G401.6 (cell line): ENCODE measurements around the gene PRDM4.
"Not testable (repeated sequence)": the region's sequence is repeated elsewhere in the genome, so short reads cannot be mapped to it uniquely, and the experiment has no call there.

Source experiments
- FAIRE-seq: peaks from 2 replicates; lab custom pipeline; 2012; peaks lifted over from hg19 to GRCh38; lab: Jason Lieb, UNC

PRDM4 gene

GRCh38 chr12:107774349-107775029 is 13.6 kb upstream of the PRDM4 start, which contains the start of gene ASCL4:
Gene ASCL4 (plus strand): TSS chr12:107774704. CDS start chr12:107775219, 515 bp downstream.
- FAIRE-seq, result no peak

- FAIRE-seq, result no peak
Observed at GRCh38 chr12:107767466-107767865, 6.5 kb upstream of the PRDM4 start.

- FAIRE-seq, result no peak
Observed at GRCh38 chr12:107765316-107765715, 4.4 kb upstream of the PRDM4 start.

GRCh38 chr12:107764626-107765025 is 3.7 kb upstream of the PRDM4 start:
- no peak for FAIRE-seq

GRCh38 chr12:107762874-107763273 is 1.9 kb upstream of the PRDM4 start:
- FAIRE-seq, result no peak

GRCh38 chr12:107761502-107761904 is 566 bp upstream of the PRDM4 start:
- FAIRE-seq, result no peak

- no peak for FAIRE-seq
Observed at GRCh38 chr12:107760207-107760808, 629 bp downstream of the PRDM4 start.

- peak; percentile 98 for FAIRE-seq
Observed at GRCh38 chr12:107759410-107759809, 1.5 kb downstream of the PRDM4 start.

GRCh38 chr12:107749083-107749482 is 11.9 kb downstream of the PRDM4 start:
- FAIRE-seq, result no peak

- no peak for FAIRE-seq
Observed at GRCh38 chr12:107748472-107748871, 12.5 kb downstream of the PRDM4 start.

GRCh38 chr12:107736914-107737313 is 24.0 kb downstream of the PRDM4 start:
- FAIRE-seq, result no peak

GRCh38 chr12:107735763-107736162 is 25.2 kb downstream of the PRDM4 start:
- no peak for FAIRE-seq

- no peak for FAIRE-seq
Observed at GRCh38 chr12:107734139-107734538, 26.8 kb downstream of the PRDM4 start.

- FAIRE-seq, result no peak
Observed at GRCh38 chr12:107732365-107732764, 28.6 kb downstream of the PRDM4 start.

- no peak for FAIRE-seq
Observed at GRCh38 chr12:107731366-107731765, 29.6 kb downstream of the PRDM4 start.

- FAIRE-seq, result no peak
Observed at GRCh38 chr12:107730618-107731341, 30.2 kb downstream of the PRDM4 start.

GRCh38 chr12:107727742-107728141 is 33.2 kb downstream of the PRDM4 start:
- not testable (repeated sequence) for FAIRE-seq

- FAIRE-seq, result not testable (repeated sequence)
Observed at GRCh38 chr12:107727327-107727726, 33.6 kb downstream of the PRDM4 start.

GRCh38 chr12:107718606-107719005 is 42.3 kb downstream of the PRDM4 start:
- no peak for FAIRE-seq

- no peak for FAIRE-seq
Observed at GRCh38 chr12:107715780-107716179, 45.2 kb downstream of the PRDM4 start.

GRCh38 chr12:107705522-107705921 is 55.4 kb downstream of the PRDM4 start:
- not testable (repeated sequence) for FAIRE-seq

- FAIRE-seq, result no peak
Observed at GRCh38 chr12:107704041-107704440, 56.9 kb downstream of the PRDM4 start.

GRCh38 chr12:107702106-107702505 is 58.8 kb downstream of the PRDM4 start:
- FAIRE-seq, result no peak
